ENCODE data around the gene GP5.

The GP5 gene

DNA sequence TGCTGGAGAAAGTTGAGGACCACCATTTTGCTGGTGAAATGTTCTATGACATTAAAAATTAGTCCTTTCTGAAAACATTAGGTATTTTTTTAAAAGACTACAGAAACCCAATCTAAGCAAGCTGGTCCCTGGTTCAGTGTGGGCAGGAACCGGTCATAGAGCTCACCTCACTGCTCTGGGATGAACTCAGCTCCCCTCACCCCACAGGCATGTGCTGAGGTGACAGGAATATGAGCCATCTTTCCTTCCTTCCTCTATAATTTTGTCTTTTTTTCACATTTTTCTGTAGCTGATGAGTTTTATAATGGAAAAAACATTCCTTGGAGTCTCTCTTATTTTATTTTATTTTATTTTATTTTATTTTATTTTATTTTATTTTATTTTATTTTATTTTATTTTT is 21.4 kb downstream of the GP5 start:
- Mint-ChIP-seq H3K9me3 (no peaks in the 10 kb centered on the region), H3K4me1 (peaks cover 2% of the 10 kb centered on the region), H3K36me3 (no peaks in the 10 kb centered on the region), H3K27ac (no peak overlapping the region), H3K27me3 (peaks cover 21% of the 10 kb centered on the region), H3K4me3 (no peak overlapping the region)
- ATAC-seq (ENCODE audit: low read depth) (no peak), DNase-seq (ENCODE audit: low spot score in 2 of 2) (no peak)

DNA sequence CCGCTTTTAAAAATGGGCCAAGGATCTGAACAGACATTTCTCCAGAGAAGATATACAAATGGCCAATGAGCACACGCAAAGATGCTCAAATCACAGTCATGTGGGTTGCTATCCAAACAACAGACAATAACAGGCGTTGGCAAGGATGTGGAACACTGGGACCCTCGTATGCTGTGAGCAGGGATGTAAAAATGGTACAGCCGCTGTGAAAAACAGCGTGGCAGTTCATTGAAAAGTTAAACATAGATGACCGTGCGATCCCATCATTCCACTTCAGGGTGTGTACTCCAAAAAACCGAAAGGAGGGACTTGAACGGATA is 22.9 kb downstream of the GP5 start:
- Mint-ChIP-seq H3K36me3 (no peaks in the 10 kb centered on the region), H3K27ac (no peak overlapping the region), H3K4me1 (peaks cover 2% of the 10 kb centered on the region), H3K27me3 (peaks cover 29% of the 10 kb centered on the region), H3K4me3 (no peak overlapping the region), H3K9me3 (no peaks in the 10 kb centered on the region)
- DNase-seq (ENCODE audit: low spot score in 2 of 2): no peak
- no peak for ATAC-seq (ENCODE audit: low read depth)

DNA sequence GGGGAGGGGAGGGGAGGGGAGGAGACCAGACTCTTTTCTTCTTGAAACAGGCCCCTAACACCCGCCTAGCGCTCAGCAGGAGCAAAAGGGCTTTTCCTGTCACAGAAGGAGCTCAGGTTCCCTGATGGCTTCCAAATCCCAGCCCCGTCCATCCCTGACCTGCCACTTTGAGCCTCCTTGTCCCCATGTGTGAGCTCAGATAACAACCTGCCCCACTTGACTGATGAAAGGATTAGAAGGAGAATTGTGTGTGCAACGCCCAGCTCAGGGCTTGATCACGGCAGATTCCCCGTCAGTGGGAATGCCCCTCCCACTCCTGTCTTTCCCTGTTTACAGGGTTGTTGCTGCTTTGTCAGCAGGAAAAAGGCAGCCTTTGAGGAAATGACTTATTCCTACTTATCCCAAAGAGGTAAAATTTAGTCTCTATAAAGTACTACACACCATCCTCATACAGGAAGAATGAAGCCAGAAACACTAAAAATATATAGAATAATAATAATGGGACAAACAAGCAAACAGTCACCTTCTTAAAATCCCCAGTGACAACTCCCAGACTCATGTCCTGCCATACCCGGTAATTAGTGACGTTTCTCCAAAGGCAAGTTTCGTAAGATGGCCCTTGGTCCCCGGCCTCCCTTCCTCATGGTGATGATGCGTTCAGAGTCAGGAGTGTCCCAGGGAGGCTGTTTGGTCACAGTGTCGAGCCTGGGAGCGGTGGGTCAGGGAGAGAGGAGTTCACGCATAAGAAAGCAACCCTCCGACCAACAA is 23.4 kb downstream of the GP5 start:
- Mint-ChIP-seq H3K27ac (no peak overlapping the region), H3K27me3 (peaks cover 29% of the 10 kb centered on the region), H3K4me3 (no peak overlapping the region), H3K4me1 (peaks cover 2% of the 10 kb centered on the region), H3K9me3 (no peaks in the 10 kb centered on the region), H3K36me3 (no peaks in the 10 kb centered on the region)
- no peak for DNase-seq (ENCODE audit: low spot score in 2 of 2)
- no peak for ATAC-seq (ENCODE audit: low read depth)

DNA sequence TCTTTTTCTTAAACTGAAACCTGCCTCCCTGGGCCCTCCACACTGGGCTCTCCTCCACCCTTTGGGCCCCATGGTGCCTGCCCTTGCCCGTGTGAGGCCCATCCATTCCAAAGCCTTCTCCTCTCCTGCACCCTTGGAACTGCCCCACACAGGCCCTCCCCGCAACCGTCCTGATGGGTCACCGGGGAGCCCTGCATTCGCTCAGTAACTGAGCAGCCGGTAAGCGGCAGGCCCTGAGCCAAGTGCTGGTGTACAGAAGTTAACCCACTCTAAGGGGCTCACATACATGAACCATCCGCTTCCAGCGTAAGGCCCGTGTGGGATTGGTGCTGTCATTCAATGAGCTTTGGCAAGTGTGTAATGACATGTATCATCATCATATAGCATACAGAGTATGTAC is 24.1 kb downstream of the GP5 start:
- ATAC-seq (ENCODE audit: low read depth) (no peak), DNase-seq (ENCODE audit: low spot score in 2 of 2) (no peak)
- Mint-ChIP-seq H3K27ac (no peak overlapping the region), H3K4me3 (no peak overlapping the region), H3K27me3 (peaks cover 27% of the 10 kb centered on the region), H3K9me3 (no peaks in the 10 kb centered on the region), H3K36me3 (no peaks in the 10 kb centered on the region), H3K4me1 (peaks cover 2% of the 10 kb centered on the region)

DNA sequence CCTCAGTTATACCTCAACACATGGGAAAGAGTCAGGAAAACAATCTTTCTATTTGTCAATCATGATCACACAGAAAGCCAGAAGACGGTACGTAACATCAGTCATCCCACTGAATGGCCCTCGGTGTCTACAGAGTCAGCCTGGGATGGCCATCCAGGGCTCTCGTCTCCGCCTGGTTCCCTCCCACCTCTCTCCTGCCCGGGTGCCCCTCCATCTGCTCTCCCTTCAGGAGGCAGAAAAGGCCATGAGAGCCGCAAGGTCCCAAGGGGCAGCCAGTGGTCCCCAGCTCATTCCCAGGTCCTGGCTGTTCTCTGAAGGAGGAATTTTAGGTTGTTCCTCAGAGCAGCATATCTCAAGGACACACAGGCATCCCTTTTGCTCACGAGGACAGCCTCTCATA is 25.2 kb downstream of the GP5 start:
- H3K4me1 Mint-ChIP-seq: peaks cover 2% of the 10 kb centered on the region
- H3K27me3 Mint-ChIP-seq: peaks cover 30% of the 10 kb centered on the region
- no peaks in the 10 kb centered on the region for H3K36me3 Mint-ChIP-seq
- DNase-seq (ENCODE audit: low spot score in 2 of 2) (no peak), ATAC-seq (ENCODE audit: low read depth) (no peak)
- no peak overlapping the region for H3K4me3 Mint-ChIP-seq
- H3K27ac Mint-ChIP-seq: no peak overlapping the region
- no peaks in the 10 kb centered on the region for H3K9me3 Mint-ChIP-seq

DNA sequence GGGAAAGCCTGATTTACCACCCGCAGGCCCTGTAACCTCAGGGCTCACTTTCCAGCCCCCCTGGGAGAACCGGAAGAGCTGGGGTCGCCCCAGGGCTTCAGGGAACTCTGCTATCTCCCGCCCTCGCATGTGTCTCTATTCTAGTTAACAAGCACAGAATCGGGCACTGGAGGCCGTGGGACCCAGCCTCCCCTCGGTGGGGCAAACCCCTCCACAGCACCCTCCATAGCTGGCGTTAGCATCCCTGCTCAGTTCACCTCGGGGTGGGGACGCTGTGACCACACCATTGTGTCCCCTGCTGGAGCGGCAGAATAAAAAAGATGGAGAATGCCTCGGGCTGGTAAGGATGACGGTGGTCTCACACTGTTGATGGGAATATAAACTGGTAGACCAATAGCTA is 26.0 kb downstream of the GP5 start:
- ATAC-seq (ENCODE audit: low read depth) (no peak), DNase-seq (ENCODE audit: low spot score in 2 of 2) (no peak)
- Mint-ChIP-seq H3K27me3 (peaks cover 31% of the 10 kb centered on the region), H3K27ac (no peak overlapping the region), H3K9me3 (no peaks in the 10 kb centered on the region), H3K4me1 (peaks cover 2% of the 10 kb centered on the region), H3K4me3 (no peak overlapping the region), H3K36me3 (no peaks in the 10 kb centered on the region)

DNA sequence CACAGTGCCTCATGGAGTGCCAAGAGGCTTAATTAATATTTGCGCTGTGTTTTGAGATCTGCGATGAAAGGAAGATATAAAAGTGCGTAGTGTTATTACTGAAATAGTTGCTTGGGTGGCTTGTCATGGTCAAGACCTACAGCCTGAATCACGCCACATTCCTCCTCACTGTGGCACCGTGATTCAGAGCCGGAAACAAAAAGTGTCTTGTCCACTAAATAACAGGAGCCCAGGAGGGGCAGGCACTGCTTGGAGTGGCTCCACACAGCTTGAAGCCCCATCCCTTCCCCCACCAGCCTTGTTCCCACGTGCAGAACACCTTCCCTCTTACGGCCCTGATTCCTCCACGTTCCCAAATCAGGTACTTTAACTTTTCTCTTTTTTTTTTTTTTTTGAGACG is 28.3 kb downstream of the GP5 start:
- DNase-seq (ENCODE audit: low spot score in 2 of 2): no peak
- H3K36me3 Mint-ChIP-seq: no peaks in the 10 kb centered on the region
- peaks cover 34% of the 10 kb centered on the region for H3K27me3 Mint-ChIP-seq
- ATAC-seq (ENCODE audit: low read depth): no peak
- H3K9me3 Mint-ChIP-seq: no peaks in the 10 kb centered on the region
- H3K4me1 Mint-ChIP-seq: peaks cover 2% of the 10 kb centered on the region
- no peak overlapping the region for H3K4me3 Mint-ChIP-seq
- H3K27ac Mint-ChIP-seq: no peak overlapping the region

DNA sequence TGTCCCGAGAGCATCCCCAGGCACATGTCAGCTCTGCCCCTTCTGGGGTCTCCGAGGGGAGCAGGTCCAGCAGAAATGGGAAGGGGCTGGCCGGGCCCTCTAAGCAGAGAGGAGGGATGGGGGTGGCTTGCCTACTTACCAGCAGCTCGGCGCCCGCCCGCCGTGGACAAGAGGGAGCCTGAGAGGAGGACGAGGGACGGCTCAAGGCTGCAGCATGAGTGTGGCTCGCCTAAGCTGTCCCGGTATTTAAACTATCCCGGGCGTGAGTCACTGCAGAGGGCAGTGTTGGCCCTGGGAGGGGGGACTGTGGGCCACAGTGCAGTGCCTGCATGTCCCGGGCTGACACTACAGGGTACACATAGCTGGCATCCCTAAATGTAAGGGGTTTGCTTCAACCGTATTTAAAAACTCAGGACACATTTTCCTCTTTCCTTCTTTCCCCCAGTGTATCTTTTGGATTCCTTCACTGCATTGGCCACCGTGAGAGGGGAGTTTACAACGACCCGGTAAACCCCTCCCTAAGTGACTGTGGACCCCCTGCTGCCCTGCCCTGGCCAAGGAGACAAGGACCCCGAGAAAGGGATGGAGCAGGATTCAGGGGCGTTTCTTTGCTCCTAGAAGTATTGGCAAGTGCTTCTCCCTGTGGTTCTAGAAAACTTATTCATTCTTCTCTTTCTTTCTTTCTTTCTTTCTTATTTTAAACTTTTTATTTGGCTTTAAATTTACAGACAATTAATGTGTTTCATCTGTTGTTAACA is 29.4 kb downstream of the GP5 start, which contains the start of gene LRRC15:
LRRC15 (minus strand) TSS at position 222 of the 758 bp plus-strand sequence. CDS start 8,700 bp downstream, outside the sequence.
- Mint-ChIP-seq H3K27ac (no peak within 1 kb of the TSS), H3K27me3 (peaks cover 29% of the 10 kb centered on the region), H3K4me1 (no peaks in the 10 kb centered on the region), H3K4me3 (no peak within 1 kb of the TSS), H3K9me3 (no peaks in the 10 kb centered on the region), H3K36me3 (no peaks in the 10 kb centered on the region)
- DNase-seq (ENCODE audit: low spot score in 2 of 2): no peak
- no peak for ATAC-seq (ENCODE audit: low read depth)

DNA sequence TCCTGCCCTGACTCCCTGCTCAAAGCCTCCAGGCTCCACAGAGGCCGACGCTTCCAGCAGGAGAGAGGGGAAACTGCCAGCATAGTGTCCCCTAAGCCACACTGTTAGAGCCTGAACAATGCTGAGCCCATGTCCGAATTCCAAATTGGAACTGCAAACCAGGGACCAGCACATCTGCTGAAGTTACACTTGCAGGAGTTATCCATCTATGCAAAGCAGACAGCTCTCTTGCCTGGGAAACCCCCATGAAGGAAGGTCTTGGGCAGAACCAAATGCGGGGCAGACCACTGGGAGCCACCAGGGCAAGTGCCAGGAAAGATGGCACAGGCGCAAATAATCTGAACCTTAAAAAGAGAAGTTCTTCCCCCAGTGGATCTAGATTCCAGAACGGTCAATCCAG is 30.1 kb downstream of the GP5 start:
- ATAC-seq (ENCODE audit: low read depth): no peak
- Mint-ChIP-seq H3K9me3 (no peaks in the 10 kb centered on the region), H3K4me3 (no peak overlapping the region), H3K4me1 (no peaks in the 10 kb centered on the region), H3K27ac (no peak overlapping the region), H3K36me3 (no peaks in the 10 kb centered on the region), H3K27me3 (peaks cover 29% of the 10 kb centered on the region)
- DNase-seq (ENCODE audit: low spot score in 2 of 2): no peak

DNA sequence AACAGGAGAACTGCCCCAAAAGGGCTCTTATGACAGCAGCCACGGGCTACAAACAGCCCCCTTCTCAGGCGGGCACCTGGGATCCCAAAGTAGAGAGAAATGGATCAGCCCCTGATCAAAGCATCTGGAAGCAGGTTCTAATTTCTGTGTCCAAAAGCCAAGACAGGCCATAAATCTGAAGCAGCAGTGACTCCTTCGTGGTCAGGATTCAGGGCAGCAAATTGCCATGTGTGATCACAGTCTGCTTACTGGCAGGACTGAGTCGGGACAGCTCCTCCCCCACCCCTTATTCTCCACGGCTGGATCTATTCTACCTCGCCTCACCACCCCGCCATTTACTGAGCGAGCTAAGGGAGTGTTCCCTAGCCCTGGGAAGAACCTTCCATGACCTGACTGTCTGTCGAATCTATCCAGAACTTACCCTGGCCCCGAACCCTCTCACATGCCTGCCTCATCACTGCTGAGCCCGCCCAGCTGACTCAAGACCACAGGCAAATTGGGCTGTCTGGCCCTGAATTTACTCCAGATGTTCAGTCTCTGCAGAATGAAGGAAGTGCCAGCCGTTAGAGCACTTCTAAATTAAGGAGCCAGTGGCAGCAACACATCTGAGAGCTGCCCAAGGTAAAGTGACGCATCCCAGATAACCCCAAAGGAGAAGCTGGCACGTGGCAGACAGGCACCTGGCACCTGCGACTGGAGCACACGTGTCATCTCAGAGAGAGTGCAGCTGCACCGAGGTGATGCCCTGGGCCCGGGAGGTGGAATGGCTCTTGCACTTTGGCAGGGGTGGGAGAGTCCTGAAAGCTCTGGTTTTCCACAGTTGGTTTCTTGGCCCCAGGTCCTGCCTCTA is 30.8 kb downstream of the GP5 start:
- no peak overlapping the region for H3K27ac Mint-ChIP-seq
- H3K36me3 Mint-ChIP-seq: no peaks in the 10 kb centered on the region
- no peak overlapping the region for H3K4me3 Mint-ChIP-seq
- ATAC-seq (ENCODE audit: low read depth) (peak; percentile 49), DNase-seq (ENCODE audit: low spot score in 2 of 2) (no peak)
- H3K27me3 Mint-ChIP-seq: peaks cover 28% of the 10 kb centered on the region
- H3K9me3 Mint-ChIP-seq: no peaks in the 10 kb centered on the region
- no peaks in the 10 kb centered on the region for H3K4me1 Mint-ChIP-seq

DNA sequence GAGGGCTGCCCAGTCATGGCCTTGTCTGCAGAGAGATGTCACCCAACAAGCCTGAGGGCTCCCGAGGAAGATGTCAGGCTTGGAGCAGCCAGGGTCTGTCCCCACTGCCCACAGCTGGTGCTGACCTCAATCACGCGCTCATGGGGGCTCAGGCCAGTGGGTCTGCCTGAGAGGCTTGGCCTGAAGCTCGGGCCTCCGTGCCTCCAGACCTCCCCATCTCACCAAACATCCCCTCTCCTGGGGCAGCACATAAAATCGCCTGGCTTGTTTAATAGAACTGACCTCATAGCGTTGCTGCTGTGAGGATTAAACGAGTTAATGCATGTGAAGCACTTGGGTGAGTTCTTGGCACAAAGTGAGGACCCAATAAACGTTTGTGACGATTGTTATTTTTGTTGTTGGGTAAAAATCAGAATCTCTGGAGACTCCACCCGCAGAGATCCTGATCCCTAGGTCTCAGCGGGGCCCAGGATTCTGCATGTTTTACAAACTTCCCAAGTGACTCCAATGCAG is 33.0 kb downstream of the GP5 start:
- no peak overlapping the region for H3K4me3 Mint-ChIP-seq

DNA sequence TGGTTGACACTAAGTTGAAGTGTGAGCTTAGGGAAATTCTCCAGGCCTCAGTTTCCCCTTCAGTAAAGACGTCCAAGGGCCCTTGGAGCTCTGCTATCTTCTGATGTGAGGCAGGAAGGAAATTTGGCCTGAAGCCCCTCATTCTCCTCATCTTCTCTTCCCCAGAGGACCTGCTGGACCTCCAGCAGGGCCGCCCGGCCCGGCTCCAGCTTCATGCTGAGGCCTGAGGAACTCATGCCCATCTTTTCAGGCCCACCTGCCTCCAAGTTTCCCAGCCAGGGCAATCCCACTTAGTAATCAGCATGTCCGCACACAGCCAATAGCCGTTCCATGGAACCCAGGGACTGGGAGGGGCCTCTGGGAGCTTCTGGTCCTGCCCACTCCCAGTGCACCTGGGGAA is 33.5 kb downstream of the GP5 start:
- H3K4me1 Mint-ChIP-seq: no peaks in the 10 kb centered on the region
- DNase-seq (ENCODE audit: low spot score in 2 of 2) (no peak), ATAC-seq (ENCODE audit: low read depth) (no peak)
- peaks cover 15% of the 10 kb centered on the region for H3K27me3 Mint-ChIP-seq
- H3K36me3 Mint-ChIP-seq: no peaks in the 10 kb centered on the region
- no peak overlapping the region for H3K4me3 Mint-ChIP-seq
- H3K27ac Mint-ChIP-seq: no peak overlapping the region
- no peaks in the 10 kb centered on the region for H3K9me3 Mint-ChIP-seq

More for the DNA sequence above, 33.0 kb downstream of the GP5 start:
- Mint-ChIP-seq H3K4me1 (no peaks in the 10 kb centered on the region), H3K27ac (no peak overlapping the region), H3K36me3 (no peaks in the 10 kb centered on the region), H3K9me3 (no peaks in the 10 kb centered on the region), H3K27me3 (peaks cover 15% of the 10 kb centered on the region)
- ATAC-seq (ENCODE audit: low read depth) (no peak), DNase-seq (ENCODE audit: low spot score in 2 of 2) (no peak)

DNA sequence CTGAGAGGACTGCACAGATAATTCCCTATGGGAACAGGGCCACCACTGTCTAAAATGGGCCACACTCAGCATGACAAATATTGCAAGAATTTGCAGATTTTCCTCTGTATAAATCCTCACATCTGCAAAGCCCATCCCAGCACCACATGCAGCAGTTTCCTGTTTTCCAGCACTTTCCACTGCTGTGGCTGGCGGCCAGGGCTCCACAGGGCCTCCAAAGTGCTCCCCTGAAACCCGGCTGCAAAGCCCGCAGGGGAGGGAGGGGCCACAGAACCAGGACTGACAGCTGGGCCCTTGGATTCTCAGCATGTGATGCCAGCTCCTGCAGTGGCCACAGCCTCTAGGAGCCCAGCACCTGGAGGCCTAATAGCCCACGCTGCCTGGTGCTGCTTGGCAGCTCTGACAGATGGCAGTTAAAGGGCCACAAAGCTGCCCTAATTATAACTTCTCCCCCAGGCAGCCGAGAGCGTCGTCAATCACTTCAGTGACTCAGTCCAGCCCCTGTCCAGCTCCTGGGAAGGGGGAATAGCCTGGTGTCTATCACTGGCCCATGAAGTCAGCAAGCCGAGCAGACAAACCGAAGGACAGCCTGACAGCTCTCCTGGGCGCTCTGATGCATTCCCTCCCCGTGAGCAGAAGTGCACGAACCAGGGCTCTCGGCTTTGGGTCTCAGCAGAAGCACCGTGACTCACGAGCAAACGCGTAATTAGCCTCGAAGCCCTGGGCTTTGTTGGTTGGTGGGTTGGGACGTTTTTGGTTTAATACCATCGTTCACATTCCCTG is 34.2 kb downstream of the GP5 start:
- H3K27me3 Mint-ChIP-seq: peaks cover 18% of the 10 kb centered on the region
- H3K4me3 Mint-ChIP-seq: no peak overlapping the region

More for the DNA sequence above, 34.2 kb downstream of the GP5 start:
- no peak overlapping the region for H3K27ac Mint-ChIP-seq
- H3K36me3 Mint-ChIP-seq: no peaks in the 10 kb centered on the region
- no peak for ATAC-seq (ENCODE audit: low read depth)
- H3K9me3 Mint-ChIP-seq: no peaks in the 10 kb centered on the region
- H3K4me1 Mint-ChIP-seq: no peaks in the 10 kb centered on the region
- DNase-seq (ENCODE audit: low spot score in 2 of 2): no peak
